ENCODE measurements around the gene FAM114A2. TPM values are rescaled to one million over a fixed set of nuclear protein-coding genes. Genes with fewer than 3 reads are reported as not detected.
A peak's percentile ranks its signal among the peaks of the same experiment; 100 is the strongest.
"Not testable (repeated sequence)": the region's sequence is repeated elsewhere in the genome, so short reads cannot be mapped to it uniquely, and the experiment has no call there.

Gene FAM114A2
- total and polyA plus RNA-seq, 4 donors: 11.3 to 47.7 (median 28.9) TPM

DNA sequence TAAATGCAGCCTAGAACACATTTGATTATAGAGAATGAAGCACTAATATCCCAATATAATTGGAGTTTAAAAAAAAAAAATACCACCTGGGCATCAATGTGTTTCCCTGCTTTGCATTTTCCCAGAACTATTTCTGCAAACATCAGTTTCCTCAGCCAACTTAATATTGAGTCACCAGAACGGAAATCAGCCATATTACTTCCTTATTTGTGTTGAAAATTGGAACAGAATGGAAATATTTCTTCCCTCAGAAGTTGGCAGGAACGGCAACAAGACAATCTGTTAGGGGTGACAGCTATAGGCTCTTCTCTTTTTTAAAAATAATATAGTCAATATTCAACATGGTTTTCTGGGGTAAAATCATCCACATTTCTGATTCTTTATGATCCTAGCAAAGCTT, 4.1 kb upstream of the FAM114A2 start:
- WGBS, 2 donors: 31 to 37% methylated on average over 2 of the region's 2 CpGs
- Histone ChIP-seq H3K27ac (ENCODE audit: low read depth in 1 of 2, low read length in 2 of 2) (no peak overlapping the region), H3K4me1 (ENCODE audit: control insufficient read depth in 1 of 2, insufficient read depth in 2 of 2, low read length in 2 of 2) (peaks cover 3 to 5% of the 10 kb centered on the region in 2 donors)

DNA sequence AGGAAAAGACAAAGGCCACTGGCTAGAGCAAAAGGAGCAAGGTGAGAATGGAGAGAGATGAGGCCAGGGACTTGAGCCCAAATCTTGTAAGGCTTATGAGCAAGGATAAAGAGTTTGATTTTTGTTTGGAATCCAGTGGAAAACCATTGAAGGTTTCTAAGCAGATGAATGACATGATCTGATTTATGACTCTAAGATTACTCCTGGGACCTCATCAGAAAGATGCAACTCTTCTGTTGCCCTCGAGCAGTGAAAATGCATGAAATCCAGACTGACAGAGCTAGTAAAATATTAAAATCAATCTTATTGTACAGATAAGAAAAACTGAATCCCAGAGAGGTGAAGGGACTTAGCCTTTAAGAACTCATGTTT, 734 bp upstream of the FAM114A2 start:
- Histone ChIP-seq H3K9me3 (ENCODE audit: control insufficient read depth, low read length) (no peaks in the 10 kb centered on the region), H3K4me3 (ENCODE audit: low read length in 2 of 2) (peak overlapping the region; percentile 66 to 84), H3K27me3 (ENCODE audit: control insufficient read depth in 1 of 2, insufficient read depth in 2 of 2, low read length in 1 of 2) (no peaks in the 10 kb centered on the region), H3K27ac (ENCODE audit: low read depth in 1 of 2, low read length in 2 of 2) (no peak overlapping the region), H3K36me3 (ENCODE audit: control insufficient read depth in 1 of 2, insufficient read depth in 2 of 2, low read length in 1 of 2) (no peaks in the 10 kb centered on the region), H3K4me1 (ENCODE audit: control insufficient read depth in 1 of 2, insufficient read depth in 2 of 2, low read length in 2 of 2) (peaks cover 3 to 5% of the 10 kb centered on the region in 2 donors)
- ATAC-seq (ENCODE audit: low FRiP score) (no peak), DNase-seq (no peak)
- intact Hi-C loops (cut with DNase I): no loop called here
- WGBS, 2 donors: 21 to 32% methylated on average over 1 of the region's 1 CpG

More for the DNA sequence above, 4.1 kb upstream of the FAM114A2 start:
- H3K4me3 ChIP-seq (ENCODE audit: low read length in 2 of 2): no peak overlapping the region
- intact Hi-C loops (cut with DNase I): no loop called here
- H3K27me3 ChIP-seq (ENCODE audit: control insufficient read depth in 1 of 2, insufficient read depth in 2 of 2, low read length in 1 of 2): no peaks in the 10 kb centered on the region
- H3K36me3 ChIP-seq (ENCODE audit: control insufficient read depth in 1 of 2, insufficient read depth in 2 of 2, low read length in 1 of 2): peaks cover 0 to 1% of the 10 kb centered on the region in 2 donors
- H3K9me3 ChIP-seq (ENCODE audit: control insufficient read depth, low read length): no peaks in the 10 kb centered on the region
- no peak for DNase-seq
- no peak for ATAC-seq (ENCODE audit: low FRiP score)

DNA sequence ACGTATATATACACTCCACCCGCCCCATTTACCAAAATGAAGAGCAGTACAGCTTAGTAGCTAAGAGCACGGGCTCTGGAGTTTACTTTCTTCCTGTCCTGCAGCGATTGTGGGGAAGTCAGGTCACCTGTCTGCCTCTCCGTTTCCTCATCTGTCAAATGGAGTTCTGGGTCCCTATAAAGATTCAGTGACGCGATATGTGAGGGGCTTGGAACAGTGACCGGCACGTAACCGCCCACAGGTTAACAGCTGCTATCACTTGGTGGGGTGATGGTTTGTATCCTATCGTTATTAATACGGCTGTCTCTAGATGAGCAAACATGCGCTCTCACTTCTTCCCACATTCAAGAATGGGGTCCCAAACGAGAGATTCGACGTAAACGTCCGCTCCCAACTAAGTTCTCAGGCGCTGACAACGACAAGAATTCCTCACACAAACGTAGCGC, 426 bp downstream of the FAM114A2 start:
- H3K27ac ChIP-seq (ENCODE audit: low read depth in 1 of 2, low read length in 2 of 2): peak overlapping the region in 1 of 2 donors; percentile 58
- WGBS, 2 donors: 0 to 1% methylated on average over 22 of the region's 22 CpGs
- peaks cover 1 to 3% of the 10 kb centered on the region in 2 donors for H3K4me1 ChIP-seq (ENCODE audit: control insufficient read depth in 1 of 2, insufficient read depth in 2 of 2, low read length in 2 of 2)

DNA sequence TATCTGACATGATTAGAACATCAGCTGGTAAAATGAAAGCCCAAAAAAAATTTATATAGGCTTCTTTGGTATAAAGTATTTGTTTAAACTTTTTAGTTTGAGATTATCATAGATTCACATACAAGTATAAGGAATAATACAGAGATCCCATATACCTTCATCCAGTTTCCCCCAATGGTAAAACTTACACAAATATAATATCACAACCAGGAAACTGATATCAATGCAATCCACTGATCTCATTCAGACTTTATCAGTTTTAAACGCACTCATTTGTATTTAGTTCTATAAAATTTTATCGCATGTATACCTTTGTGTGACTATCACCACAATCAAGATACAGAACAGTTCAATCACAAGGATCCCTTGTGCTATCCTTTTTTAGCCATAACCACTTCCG, 3.8 kb downstream of the FAM114A2 start:
- ATAC-seq (ENCODE audit: low FRiP score): no peak
- intact Hi-C loops (cut with DNase I): no loop called here
- WGBS, 2 donors: 89 to 94% methylated on average over 3 of the region's 3 CpGs

More for the DNA sequence above, 426 bp downstream of the FAM114A2 start:
- Histone ChIP-seq H3K36me3 (ENCODE audit: control insufficient read depth in 1 of 2, insufficient read depth in 2 of 2, low read length in 1 of 2) (no peaks in the 10 kb centered on the region), H3K27me3 (ENCODE audit: control insufficient read depth in 1 of 2, insufficient read depth in 2 of 2, low read length in 1 of 2) (no peaks in the 10 kb centered on the region), H3K9me3 (ENCODE audit: control insufficient read depth, low read length) (no peaks in the 10 kb centered on the region), H3K4me3 (ENCODE audit: low read length in 2 of 2) (peak overlapping the region; percentile 66 to 84)
- ATAC-seq (ENCODE audit: low FRiP score): peak; percentile 65
- intact Hi-C loops (cut with DNase I): no loop called here
- DNase-seq: no peak

DNA sequence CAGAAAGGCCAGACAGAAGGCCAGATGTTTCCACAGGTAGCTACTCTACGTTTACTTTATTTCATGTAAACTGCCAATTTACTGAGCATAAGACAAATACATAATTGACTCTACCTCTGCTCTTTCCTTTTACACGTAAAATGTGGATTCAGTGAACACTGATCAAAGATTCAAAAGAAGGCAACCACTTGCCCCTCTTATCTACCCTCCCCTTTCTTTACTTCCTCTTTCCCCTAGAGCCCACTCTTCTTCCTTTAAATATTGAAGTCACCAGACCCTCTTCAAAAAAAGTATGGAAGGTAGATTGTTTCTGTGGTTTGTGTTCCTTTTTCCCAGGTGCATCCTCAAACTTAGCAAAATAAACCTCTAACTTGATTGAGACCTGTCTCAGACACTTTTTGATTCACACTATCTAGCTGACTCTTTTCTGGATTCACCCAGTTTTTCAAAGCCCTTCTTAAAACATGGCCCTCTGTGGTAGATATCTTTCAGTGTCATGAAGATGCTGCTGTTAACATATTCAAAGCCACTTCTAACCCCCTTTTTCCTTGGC, 6.7 kb downstream of the FAM114A2 start:
- Histone ChIP-seq H3K4me1 (ENCODE audit: control insufficient read depth in 1 of 2, insufficient read depth in 2 of 2, low read length in 2 of 2) (no peaks in the 10 kb centered on the region), H3K36me3 (ENCODE audit: control insufficient read depth in 1 of 2, insufficient read depth in 2 of 2, low read length in 1 of 2) (no peaks in the 10 kb centered on the region), H3K27me3 (ENCODE audit: control insufficient read depth in 1 of 2, insufficient read depth in 2 of 2, low read length in 1 of 2) (no peaks in the 10 kb centered on the region), H3K4me3 (ENCODE audit: low read length in 2 of 2) (no peak overlapping the region), H3K27ac (ENCODE audit: low read depth in 1 of 2, low read length in 2 of 2) (no peak overlapping the region), H3K9me3 (ENCODE audit: control insufficient read depth, low read length) (no peaks in the 10 kb centered on the region)
- intact Hi-C loops (cut with DNase I): no loop called here
- 87% methylated on average over 2 of the region's 2 CpGs for WGBS, 2 donors
- ATAC-seq (ENCODE audit: low FRiP score) (no peak), DNase-seq (no peak)

More for the DNA sequence above, 3.8 kb downstream of the FAM114A2 start:
- Histone ChIP-seq H3K27ac (ENCODE audit: low read depth in 1 of 2, low read length in 2 of 2) (no peak overlapping the region), H3K4me1 (ENCODE audit: control insufficient read depth in 1 of 2, insufficient read depth in 2 of 2, low read length in 2 of 2) (no peaks in the 10 kb centered on the region), H3K4me3 (ENCODE audit: low read length in 2 of 2) (no peak overlapping the region), H3K27me3 (ENCODE audit: control insufficient read depth in 1 of 2, insufficient read depth in 2 of 2, low read length in 1 of 2) (no peaks in the 10 kb centered on the region), H3K9me3 (ENCODE audit: control insufficient read depth, low read length) (no peaks in the 10 kb centered on the region), H3K36me3 (ENCODE audit: control insufficient read depth in 1 of 2, insufficient read depth in 2 of 2, low read length in 1 of 2) (no peaks in the 10 kb centered on the region)
- DNase-seq: no peak

DNA sequence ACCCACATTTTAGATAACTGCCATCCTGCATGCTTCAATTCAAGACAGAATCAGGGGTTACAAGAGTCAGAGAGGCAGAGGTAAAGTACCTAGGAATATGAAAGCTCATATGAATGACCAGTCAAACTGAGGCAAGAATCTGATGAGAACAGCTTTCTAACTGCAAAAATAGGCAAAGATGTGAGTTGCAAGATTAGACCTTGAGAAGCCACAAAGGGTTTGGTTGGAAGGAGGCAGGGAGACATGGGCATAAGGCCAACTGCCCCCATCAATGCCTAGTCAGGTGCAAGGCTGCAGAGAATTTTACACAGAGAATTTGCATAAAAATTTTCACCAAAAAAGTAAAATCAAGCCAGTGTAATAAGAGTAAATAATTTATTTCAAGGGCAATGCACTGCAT, 12.8 kb downstream of the FAM114A2 start:
- H3K9me3 ChIP-seq (ENCODE audit: control insufficient read depth, low read length): no peaks in the 10 kb centered on the region
- H3K27me3 ChIP-seq (ENCODE audit: control insufficient read depth in 1 of 2, insufficient read depth in 2 of 2, low read length in 1 of 2): no peaks in the 10 kb centered on the region
- intact Hi-C loops (cut with DNase I): loop anchor here in 1 of 2 donors (10.0 kb wide), 1 partner anchor 321 kb away; no protein-coding TSS in a partner anchor
- no peak for ATAC-seq (ENCODE audit: low FRiP score)
- H3K4me3 ChIP-seq (ENCODE audit: low read length in 2 of 2): no peak overlapping the region
- no peak overlapping the region for H3K27ac ChIP-seq (ENCODE audit: low read depth in 1 of 2, low read length in 2 of 2)
- DNase-seq: no peak
- no peaks in the 10 kb centered on the region for H3K4me1 ChIP-seq (ENCODE audit: control insufficient read depth in 1 of 2, insufficient read depth in 2 of 2, low read length in 2 of 2)
- no peaks in the 10 kb centered on the region for H3K36me3 ChIP-seq (ENCODE audit: control insufficient read depth in 1 of 2, insufficient read depth in 2 of 2, low read length in 1 of 2)

DNA sequence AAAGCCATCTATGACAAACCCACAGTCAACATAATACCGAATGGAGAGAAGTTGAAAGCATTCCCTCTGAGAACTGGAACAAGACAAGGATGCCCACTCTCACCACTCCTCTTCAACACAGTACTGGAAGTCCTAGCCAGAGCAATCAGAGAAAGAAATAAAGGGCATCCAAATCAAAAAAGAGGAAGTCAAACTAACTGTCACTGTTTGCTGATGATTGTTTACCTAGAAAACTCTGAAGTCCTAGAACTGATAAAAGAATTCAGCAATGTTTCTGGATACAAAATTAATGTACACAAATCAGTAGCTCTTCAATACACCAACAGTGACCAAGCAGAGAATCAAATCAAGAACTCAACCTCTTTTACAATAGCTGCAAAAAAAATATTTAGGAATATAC, 19.8 kb downstream of the FAM114A2 start:
- intact Hi-C loops (cut with DNase I); DNase-seq; H3K36me3 ChIP-seq (ENCODE audit: control insufficient read depth in 1 of 2, insufficient read depth in 2 of 2, low read length in 1 of 2): not testable (repeated sequence)

DNA sequence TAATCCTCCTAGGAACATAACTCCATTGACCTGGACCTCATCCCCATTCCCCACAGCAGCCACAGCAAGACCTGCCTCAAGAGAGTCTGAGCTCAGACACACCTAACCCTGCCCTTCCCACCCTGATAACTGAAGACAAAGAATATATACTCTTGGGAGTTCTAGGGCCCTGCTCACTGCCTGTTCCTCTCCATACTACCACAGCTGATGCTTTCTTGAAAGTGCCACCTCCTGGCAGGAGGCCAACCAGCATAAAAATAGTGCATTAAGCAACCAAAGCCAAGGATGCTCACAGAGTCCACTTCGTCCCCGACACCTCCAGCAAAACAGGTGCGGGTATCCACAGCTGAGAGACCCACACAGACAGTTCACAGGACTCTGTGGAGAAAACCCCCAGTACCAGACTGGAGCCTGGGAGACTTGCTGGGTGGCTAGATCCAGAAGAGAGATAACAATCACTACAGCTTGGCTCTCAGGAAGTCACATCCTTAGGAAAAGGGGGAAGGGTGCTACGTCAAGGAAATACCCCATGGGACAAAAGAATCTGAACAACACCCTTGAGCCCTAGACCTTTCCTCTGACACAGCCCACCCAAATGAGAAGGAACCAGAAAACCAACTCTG, 23.5 kb downstream of the FAM114A2 start:
- H3K4me1 ChIP-seq (ENCODE audit: control insufficient read depth in 1 of 2, insufficient read depth in 2 of 2, low read length in 2 of 2): no peaks in the 10 kb centered on the region
- DNase-seq (no peak), ATAC-seq (ENCODE audit: low FRiP score) (no peak)
- H3K36me3 ChIP-seq (ENCODE audit: control insufficient read depth in 1 of 2, insufficient read depth in 2 of 2, low read length in 1 of 2): peaks cover 0 to 4% of the 10 kb centered on the region in 2 donors
- no peaks in the 10 kb centered on the region for H3K9me3 ChIP-seq (ENCODE audit: control insufficient read depth, low read length)
- no peak overlapping the region for H3K27ac ChIP-seq (ENCODE audit: low read depth in 1 of 2, low read length in 2 of 2)
- no peak overlapping the region for H3K4me3 ChIP-seq (ENCODE audit: low read length in 2 of 2)
- H3K27me3 ChIP-seq (ENCODE audit: control insufficient read depth in 1 of 2, insufficient read depth in 2 of 2, low read length in 1 of 2): no peaks in the 10 kb centered on the region
- intact Hi-C loops (cut with DNase I): no loop called here
- WGBS, 2 donors: 82 to 84% methylated on average over 4 of the region's 4 CpGs

More for the DNA sequence above, 19.8 kb downstream of the FAM114A2 start:
- ATAC-seq (ENCODE audit: low FRiP score); H3K4me3 ChIP-seq (ENCODE audit: low read length in 2 of 2); H3K4me1 ChIP-seq (ENCODE audit: control insufficient read depth in 1 of 2, insufficient read depth in 2 of 2, low read length in 2 of 2); H3K27ac ChIP-seq (ENCODE audit: low read depth in 1 of 2, low read length in 2 of 2); H3K27me3 ChIP-seq (ENCODE audit: control insufficient read depth in 1 of 2, insufficient read depth in 2 of 2, low read length in 1 of 2); H3K9me3 ChIP-seq (ENCODE audit: control insufficient read depth, low read length): not testable (repeated sequence)
- 95 to 96% methylated on average over 1 of the region's 1 CpG for WGBS, 2 donors

DNA sequence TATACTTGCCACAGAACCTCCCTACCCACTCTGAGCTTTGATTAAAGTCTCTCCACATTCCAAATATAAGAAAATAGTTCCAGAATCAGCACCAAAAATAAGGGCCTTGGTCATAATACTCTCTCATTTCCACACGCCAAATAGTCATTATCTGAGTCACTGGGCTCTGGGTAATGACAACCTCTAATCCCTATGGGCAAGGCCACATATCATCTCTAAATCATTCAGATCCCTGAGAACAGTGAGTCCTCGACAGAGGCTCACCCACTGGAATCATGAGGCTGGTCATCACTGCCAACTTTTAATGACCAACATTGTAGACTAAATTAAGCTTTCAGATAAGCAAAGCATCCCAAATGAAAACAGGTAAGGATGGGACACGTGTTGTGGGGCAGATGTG, 28.1 kb downstream of the FAM114A2 start:
- no peak overlapping the region for H3K4me3 ChIP-seq (ENCODE audit: low read length in 2 of 2)
- no peaks in the 10 kb centered on the region for H3K9me3 ChIP-seq (ENCODE audit: control insufficient read depth, low read length)
- intact Hi-C loops (cut with DNase I): no loop called here
- no peak for DNase-seq
- no peak overlapping the region for H3K27ac ChIP-seq (ENCODE audit: low read depth in 1 of 2, low read length in 2 of 2)
- H3K4me1 ChIP-seq (ENCODE audit: control insufficient read depth in 1 of 2, insufficient read depth in 2 of 2, low read length in 2 of 2): no peaks in the 10 kb centered on the region
- peaks cover 0 to 6% of the 10 kb centered on the region in 2 donors for H3K36me3 ChIP-seq (ENCODE audit: control insufficient read depth in 1 of 2, insufficient read depth in 2 of 2, low read length in 1 of 2)
- WGBS, 2 donors: 30 to 36% methylated on average over 3 of the region's 3 CpGs
- ATAC-seq (ENCODE audit: low FRiP score): no peak
- no peaks in the 10 kb centered on the region for H3K27me3 ChIP-seq (ENCODE audit: control insufficient read depth in 1 of 2, insufficient read depth in 2 of 2, low read length in 1 of 2)
